ENCODE results near the gene TMOD4.
A peak's percentile ranks its signal among the peaks of the same experiment; 100 is the strongest.

TMOD4 gene

GRCh38 chr1:151134396-151134795 is 41.4 kb downstream of the TMOD4 start:
- H3K4me3 ChIP-seq (ENCODE audit: low read depth, low read length), result no peak overlapping the region
- TF ChIP-seq CTCF (IDR thresholded peaks at IDR 0.05; ENCODE audit: low read depth, low read length, missing control alignments), result no peak
- DNase-seq (ENCODE audit: low read depth), result no peak
- in situ Hi-C loops (cut with HindIII; ENCODE audit: low sequenced_read_pairs), result no loop called here

DNA sequence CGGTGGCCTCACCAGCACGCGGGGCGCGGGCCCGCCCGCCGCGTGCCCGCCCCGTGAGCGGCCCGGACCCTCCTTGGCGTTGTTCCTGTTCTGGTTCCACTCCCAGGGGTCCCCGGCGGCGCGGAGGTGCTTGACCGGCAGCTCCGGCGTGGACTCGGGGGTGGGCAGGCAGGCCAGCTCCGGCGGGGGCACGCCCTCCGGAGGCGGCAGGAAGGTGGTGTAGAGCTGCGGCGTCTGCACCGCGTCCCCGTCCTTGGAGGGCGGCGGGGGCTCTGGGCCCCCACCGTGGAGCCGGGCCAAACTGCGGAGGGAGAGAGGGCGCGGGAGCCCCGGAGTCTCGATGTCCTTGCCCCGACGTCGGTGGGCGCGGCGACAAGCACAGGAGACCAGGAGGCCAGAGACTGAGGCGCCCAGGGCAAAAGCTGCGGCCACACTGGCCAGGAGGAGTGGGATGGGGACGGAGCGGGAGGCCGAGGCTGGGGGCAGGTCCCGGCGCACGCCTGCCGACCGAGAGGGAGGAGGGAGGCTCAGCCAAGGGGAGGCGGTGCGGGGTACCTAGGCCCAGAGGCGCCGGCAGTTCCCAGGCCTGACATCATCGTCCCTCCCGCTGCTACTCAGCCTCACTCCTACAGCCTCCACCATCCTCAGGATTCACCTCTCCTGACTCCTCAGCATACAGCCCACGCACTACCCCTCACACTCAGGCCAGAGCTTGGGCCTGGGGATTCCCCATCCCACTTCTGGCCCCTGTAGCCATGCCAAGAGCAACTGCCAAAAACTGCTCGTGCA is 42.6 kb downstream of the TMOD4 start:
- DNase-seq (ENCODE audit: low read depth), result no peak
- in situ Hi-C loops (cut with HindIII; ENCODE audit: low sequenced_read_pairs), result no loop called here
- H3K4me3 ChIP-seq (ENCODE audit: low read depth, low read length), result no peak overlapping the region
- no peak for TF ChIP-seq CTCF (IDR thresholded peaks at IDR 0.05; ENCODE audit: low read depth, low read length, missing control alignments)

GRCh38 chr1:151132335-151133017 is 43.3 kb downstream of the TMOD4 start:
- no peak for DNase-seq (ENCODE audit: low read depth)
- no peak overlapping the region for H3K4me3 ChIP-seq (ENCODE audit: low read depth, low read length)
- in situ Hi-C loops (cut with HindIII; ENCODE audit: low sequenced_read_pairs), result no loop called here
- no peak for TF ChIP-seq CTCF (IDR thresholded peaks at IDR 0.05; ENCODE audit: low read depth, low read length, missing control alignments)

DNA sequence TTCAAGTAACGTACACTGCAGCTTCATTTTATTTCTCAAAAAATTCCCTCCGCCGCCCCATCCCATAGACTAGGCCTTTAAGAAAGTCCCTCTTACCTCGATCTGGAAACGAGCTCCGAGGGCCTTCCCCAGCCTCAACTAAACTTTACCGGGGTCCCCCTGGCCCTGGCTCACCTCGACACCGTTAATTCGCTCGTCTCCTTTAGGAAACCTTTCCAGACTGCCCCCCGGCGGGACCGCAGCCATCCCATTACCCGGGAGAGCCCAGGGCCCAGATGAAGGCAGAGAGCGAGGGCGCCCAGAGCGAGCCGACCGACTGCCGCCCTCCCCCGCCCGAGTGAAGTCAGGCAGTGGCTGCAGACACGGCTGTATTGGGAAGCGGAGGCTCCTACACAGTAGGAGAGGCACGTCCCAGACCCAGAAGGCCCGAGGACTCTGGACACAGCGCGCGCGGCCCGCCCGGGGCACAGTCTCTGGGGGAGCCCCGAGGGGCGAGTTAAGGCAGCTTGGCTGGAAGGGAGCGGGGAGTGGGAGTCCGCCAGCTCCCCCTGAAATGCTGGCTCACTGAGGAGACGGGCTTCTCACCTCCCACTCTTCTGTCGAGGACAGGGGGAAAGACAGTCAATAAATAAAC is 44.0 kb downstream of the TMOD4 start:
- no peak for TF ChIP-seq CTCF (IDR thresholded peaks at IDR 0.05; ENCODE audit: low read depth, low read length, missing control alignments)
- in situ Hi-C loops (cut with HindIII; ENCODE audit: low sequenced_read_pairs), result no loop called here
- H3K4me3 ChIP-seq (ENCODE audit: low read depth, low read length), result peak overlapping the region; percentile 27
- no peak for DNase-seq (ENCODE audit: low read depth)

DNA sequence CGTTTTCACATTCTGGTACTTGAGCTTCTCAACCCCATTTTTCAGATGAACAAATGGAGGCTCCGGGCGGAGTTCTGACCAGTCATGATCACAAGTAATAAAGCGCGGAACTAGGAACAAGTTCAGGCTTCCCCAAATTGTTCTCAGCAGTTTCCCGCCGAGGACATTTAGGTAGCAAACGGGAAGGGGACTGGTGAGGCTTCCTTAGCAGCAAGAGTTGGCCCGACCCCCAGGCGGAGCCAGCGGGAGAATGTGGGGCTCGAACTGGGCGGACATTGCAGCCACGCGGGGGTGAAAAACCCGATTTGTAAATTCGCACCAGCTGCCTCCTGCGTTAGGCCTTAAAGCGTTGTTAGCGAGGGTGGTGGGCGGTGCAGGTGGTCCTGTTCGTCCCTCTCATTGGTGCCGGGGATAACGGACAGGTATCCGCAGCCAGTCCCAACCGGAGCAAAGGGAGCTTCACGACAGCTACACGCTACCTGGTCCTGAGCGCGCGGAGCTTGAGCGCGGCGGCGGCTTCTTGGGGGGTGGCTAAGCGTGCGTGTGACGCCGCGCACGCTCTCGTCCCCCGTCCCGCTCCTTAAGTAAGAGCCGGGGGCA is 44.7 kb downstream of the TMOD4 start:
- peak overlapping the region; percentile 27 for H3K4me3 ChIP-seq (ENCODE audit: low read depth, low read length)
- in situ Hi-C loops (cut with HindIII; ENCODE audit: low sequenced_read_pairs), result no loop called here
- TF ChIP-seq CTCF (IDR thresholded peaks at IDR 0.05; ENCODE audit: low read depth, low read length, missing control alignments), result no peak
- peak; percentile 69 for DNase-seq (ENCODE audit: low read depth)

GRCh38 chr1:151128800-151129199 is 47.0 kb downstream of the TMOD4 start:
- H3K4me3 ChIP-seq (ENCODE audit: low read depth, low read length), result no peak overlapping the region
- in situ Hi-C loops (cut with HindIII; ENCODE audit: low sequenced_read_pairs), result no loop called here
- no peak for TF ChIP-seq CTCF (IDR thresholded peaks at IDR 0.05; ENCODE audit: low read depth, low read length, missing control alignments)
- no peak for DNase-seq (ENCODE audit: low read depth)

Measured in astrocyte of the cerebellum (primary cell).